NCI-H510A treated with DMSO at 0.1 percent for 48 hours (cell line): ENCODE measurements around the gene KDM2B.
"Not testable (repeated sequence)": the region's sequence is repeated elsewhere in the genome, so short reads cannot be mapped to it uniquely, and the experiment has no call there.

ENCODE experiments used
- DNase-seq: peaks from one replicate; lab custom pipeline; 2025; lab: John Stamatoyannopoulos, UW

The KDM2B gene

GRCh38 chr12:121583334-121583661, 2.5 kb upstream of the KDM2B start:
- not testable (repeated sequence) for DNase-seq

GRCh38 chr12:121582583-121583333, 1.9 kb upstream of the KDM2B start:
- no peak for DNase-seq

GRCh38 chr12:121581686-121582429, 1.0 kb upstream of the KDM2B start:
- DNase-seq: peak; percentile 36

GRCh38 chr12:121579981-121580868, 598 bp downstream of the KDM2B start:
- peak; percentile 92 for DNase-seq

GRCh38 chr12:121579190-121579791, 1.5 kb downstream of the KDM2B start:
- DNase-seq: peak; percentile 52

- DNase-seq: no peak
These were observed 2.3 kb downstream of the KDM2B start for GRCh38 chr12:121578230-121579189.

- no peak for DNase-seq
These were observed 3.2 kb downstream of the KDM2B start for GRCh38 chr12:121577443-121578180.

GRCh38 chr12:121576851-121577391, 3.9 kb downstream of the KDM2B start:
- no peak for DNase-seq

- no peak for DNase-seq
These were observed 4.7 kb downstream of the KDM2B start for GRCh38 chr12:121575952-121576625.

- no peak for DNase-seq
These were observed 5.8 kb downstream of the KDM2B start for GRCh38 chr12:121575051-121575450.

- no peak for DNase-seq
These were observed 6.8 kb downstream of the KDM2B start for GRCh38 chr12:121574025-121574424.

GRCh38 chr12:121571920-121572319, 8.9 kb downstream of the KDM2B start:
- no peak for DNase-seq

GRCh38 chr12:121570467-121571283, 10.1 kb downstream of the KDM2B start:
- no peak for DNase-seq

- DNase-seq: no peak
These were observed 11.7 kb downstream of the KDM2B start for GRCh38 chr12:121568971-121569751.

GRCh38 chr12:121568518-121568917, 12.3 kb downstream of the KDM2B start:
- DNase-seq: no peak

- no peak for DNase-seq
These were observed 15.7 kb downstream of the KDM2B start for GRCh38 chr12:121565076-121565475.

GRCh38 chr12:121562488-121562887, 18.3 kb downstream of the KDM2B start:
- no peak for DNase-seq

GRCh38 chr12:121561009-121561395, 19.8 kb downstream of the KDM2B start:
- no peak for DNase-seq
